ENCODE measurements around the gene HSD11B2.

- TF ChIP-seq CTCF (conservative IDR thresholded peaks at IDR 0.05), result no peak
- no peak for TF ChIP-seq EZH2 (IDR thresholded peaks at IDR 0.05; ENCODE audit: low read depth)
These were observed 6.6 kb downstream of the HSD11B2 start for GRCh38 chr16:67437513-67437912.

All from PC-9 (cell line).